CD8-positive, alpha-beta memory T cell (primary cell): ENCODE results near the gene ZNF134. TPM values are rescaled to one million over a fixed set of nuclear protein-coding genes. Genes with fewer than 3 reads are reported as not detected.

Experiments
- CTCF ChIA-PET: fragments of 350-600 bp; sonication (Branson Sonifier 250); formaldehyde crosslinking; loops from one replicate; lab custom pipeline; 2021; ENCODE audit warnings: antibody characterized with exemption; lab: Charles Lee
- POLR2A ChIA-PET: fragments of 350-600 bp; sonication (Branson Sonifier 250); formaldehyde crosslinking; loops from one replicate; lab custom pipeline; 2021; ENCODE audit warnings: antibody characterized with exemption; lab: Charles Lee
- DNase-seq, 5 donors: peaks; one replicate each; pipeline versions ENCODE4 v3.0.0 to v3.0.0-alpha.2; 2020 to 2022; ENCODE audit warnings: mixed read lengths in 1 of 5
- H3K27ac ChIP-seq: one replicate; pipeline ENCODE4 v1.7.0; 2013; ENCODE audit warnings: low read depth, mild to moderate bottlenecking, low read length, moderate library complexity
- H3K27me3 ChIP-seq: 2 replicates; pipeline ENCODE4 v1.7.0; 2013; ENCODE audit warnings: low read length, mild to moderate bottlenecking; ENCODE audit not compliant: insufficient read depth, poor library complexity, severe bottlenecking
- H3K36me3 ChIP-seq: 2 replicates; pipeline ENCODE4 v1.7.0; 2013; ENCODE audit warnings: mild to moderate bottlenecking, low read length, moderate library complexity; ENCODE audit not compliant: insufficient read depth
- H3K4me1 ChIP-seq: 2 replicates; pipeline ENCODE4 v1.7.0; 2013; ENCODE audit warnings: mild to moderate bottlenecking, low read length, moderate library complexity; ENCODE audit not compliant: insufficient read depth
- H3K4me3 ChIP-seq: 2 replicates; pipeline ENCODE4 v1.7.0; 2013; ENCODE audit warnings: mild to moderate bottlenecking, low read length
- H3K9me3 ChIP-seq: 2 replicates; pipeline ENCODE4 v1.7.0; 2013; ENCODE audit warnings: mild to moderate bottlenecking, low read length
- H3K27ac Mint-ChIP-seq, 8 donors: one replicate each; pipeline ENCODE4 v1.8.0; 2020 to 2021; ENCODE audit warnings: mixed read lengths in 8 of 8, mild to moderate bottlenecking in 6 of 8, inconsistent platforms in 3 of 8, moderate library complexity in 3 of 8
- H3K27me3 Mint-ChIP-seq, 2 donors: one replicate each; pipeline ENCODE4 v1.8.0; 2020 to 2021; ENCODE audit warnings: mixed read lengths in 2 of 2, mild to moderate bottlenecking in 1 of 2, moderate library complexity in 1 of 2
- H3K36me3 Mint-ChIP-seq, 3 donors: one replicate each; pipeline ENCODE4 v1.8.0; 2020 to 2021; ENCODE audit warnings: mixed read lengths in 3 of 3, inconsistent platforms in 1 of 3, mild to moderate bottlenecking in 1 of 3
- H3K4me1 Mint-ChIP-seq, 3 donors: one replicate each; pipeline ENCODE4 v1.8.0; 2020 to 2021; ENCODE audit warnings: mixed read lengths in 3 of 3, inconsistent platforms in 1 of 3, mild to moderate bottlenecking in 1 of 3
- H3K4me3 Mint-ChIP-seq, 7 donors: one replicate each; pipeline ENCODE4 v1.8.0; 2020 to 2021; ENCODE audit warnings: mixed read lengths in 7 of 7, mild to moderate bottlenecking in 6 of 7, moderate library complexity in 4 of 7, inconsistent platforms in 2 of 7
- H3K9me3 Mint-ChIP-seq, 5 donors: one replicate each; pipeline ENCODE4 v1.8.0; 2020 to 2022; ENCODE audit warnings: mixed read lengths in 5 of 5, mild to moderate bottlenecking in 3 of 5, moderate library complexity in 2 of 5, inconsistent platforms in 1 of 5
- polyA plus RNA-seq: library from polyadenylated mRNA; unstranded; fragments of 300-500 nt; fragmentation: Illumina TruSeq; gene quantifications from one replicate; pipeline ENCODE4 v1.2.3, GENCODE V29; 2021
- total RNA-seq, 2 experiments: library from RNA; stranded (reverse); gene quantifications; one replicate each; pipeline ENCODE4 v1.2.3, GENCODE V29; 2021

Gene ZNF134
- total and polyA plus RNA-seq, 3 experiments from 2014 or later, result 14.3 to 22.1 (median 19.1) TPM

GRCh38 chr19:57642396-57643046 is 28.5 kb downstream of the ZNF134 start:
- POLR2A ChIA-PET, result no interaction called here
- CTCF ChIA-PET, result no interaction called here
- Mint-ChIP-seq H3K9me3 (peaks cover 38 to 95% (median 82%) of the 10 kb centered on the region in 5 donors), H3K4me1 (peaks cover 0 to 2% (median 0%) of the 10 kb centered on the region in 3 donors), H3K27ac (no peak overlapping the region), H3K27me3 (no peaks in the 10 kb centered on the region), H3K36me3 (peaks cover 43 to 75% (median 62%) of the 10 kb centered on the region in 3 donors), H3K4me3 (peak overlapping the region in 1 of 7 donors; percentile 56)
- Histone ChIP-seq H3K9me3 (peaks cover 58% of the 10 kb centered on the region), H3K36me3 (peaks cover 35% of the 10 kb centered on the region), H3K27ac (no peak overlapping the region), H3K4me1 (no peaks in the 10 kb centered on the region), H3K4me3 (peak overlapping the region; percentile 18), H3K27me3 (no peaks in the 10 kb centered on the region)
- DNase-seq, result no peak

GRCh38 chr19:57643734-57644133 is 29.7 kb downstream of the ZNF134 start:
- Histone ChIP-seq H3K9me3 (peaks cover 51% of the 10 kb centered on the region), H3K27ac (no peak overlapping the region), H3K36me3 (peaks cover 33% of the 10 kb centered on the region), H3K27me3 (no peaks in the 10 kb centered on the region), H3K4me3 (no peak overlapping the region), H3K4me1 (no peaks in the 10 kb centered on the region)
- ChIA-PET POLR2A (no interaction called here), CTCF (no interaction called here)
- peaks cover 35 to 95% (median 83%) of the 10 kb centered on the region in 5 donors for H3K9me3 Mint-ChIP-seq
- H3K27ac Mint-ChIP-seq, result no peak overlapping the region
- H3K4me1 Mint-ChIP-seq, result no peaks in the 10 kb centered on the region
- DNase-seq, result no peak
- no peak overlapping the region for H3K4me3 Mint-ChIP-seq
- H3K27me3 Mint-ChIP-seq, result no peaks in the 10 kb centered on the region
- H3K36me3 Mint-ChIP-seq, result peaks cover 33 to 75% (median 51%) of the 10 kb centered on the region in 3 donors

DNA sequence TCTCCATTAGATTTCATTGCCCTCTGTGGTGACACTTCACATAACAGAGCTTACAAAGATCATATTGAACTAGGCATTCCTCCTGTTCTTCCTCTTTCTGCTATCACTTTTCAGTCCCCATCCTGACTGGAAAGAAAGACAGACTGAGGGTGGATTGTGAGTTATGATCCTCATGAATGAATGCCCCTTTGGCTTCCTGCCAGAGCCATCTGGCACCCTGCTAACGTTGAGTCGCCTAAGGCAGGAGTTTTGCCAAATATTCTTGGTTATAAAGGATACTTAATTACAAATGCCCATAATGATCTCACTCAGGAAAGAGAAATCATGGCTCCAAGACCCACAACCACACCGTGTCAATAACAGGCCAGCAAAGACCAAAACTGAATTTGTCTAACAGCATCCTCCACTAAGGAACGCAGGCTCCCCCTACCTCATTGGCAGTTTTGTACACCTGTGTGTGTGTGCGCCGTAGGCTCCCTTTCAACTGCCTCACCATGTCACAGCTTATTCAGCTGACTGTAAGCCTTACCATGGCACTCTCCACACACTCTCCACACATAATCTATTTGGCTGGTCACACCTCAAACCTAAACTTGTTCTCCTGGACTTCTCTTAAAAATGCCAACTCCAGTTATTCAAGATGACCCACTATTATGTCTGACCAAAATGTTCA is 34.4 kb downstream of the ZNF134 start:
- Histone ChIP-seq H3K27ac (no peak overlapping the region), H3K4me3 (no peak overlapping the region), H3K36me3 (no peaks in the 10 kb centered on the region), H3K27me3 (no peaks in the 10 kb centered on the region), H3K4me1 (no peaks in the 10 kb centered on the region), H3K9me3 (peaks cover 10% of the 10 kb centered on the region)
- H3K27me3 Mint-ChIP-seq, result peaks cover 15 to 16% of the 10 kb centered on the region in 2 donors
- no peak overlapping the region for H3K4me3 Mint-ChIP-seq
- peaks cover 8 to 11% (median 10%) of the 10 kb centered on the region in 3 donors for H3K4me1 Mint-ChIP-seq
- peaks cover 4 to 52% (median 4%) of the 10 kb centered on the region in 3 donors for H3K36me3 Mint-ChIP-seq
- H3K27ac Mint-ChIP-seq, result peak overlapping the region in 1 of 8 donors; percentile 38
- peaks cover 19 to 83% (median 57%) of the 10 kb centered on the region in 5 donors for H3K9me3 Mint-ChIP-seq
- ChIA-PET CTCF (no interaction called here), POLR2A (interaction anchor here (0.6 kb wide), 1 partner anchor 140 kb away, joined by 7 read pairs; no protein-coding TSS in a partner anchor)
- DNase-seq, result no peak

DNA sequence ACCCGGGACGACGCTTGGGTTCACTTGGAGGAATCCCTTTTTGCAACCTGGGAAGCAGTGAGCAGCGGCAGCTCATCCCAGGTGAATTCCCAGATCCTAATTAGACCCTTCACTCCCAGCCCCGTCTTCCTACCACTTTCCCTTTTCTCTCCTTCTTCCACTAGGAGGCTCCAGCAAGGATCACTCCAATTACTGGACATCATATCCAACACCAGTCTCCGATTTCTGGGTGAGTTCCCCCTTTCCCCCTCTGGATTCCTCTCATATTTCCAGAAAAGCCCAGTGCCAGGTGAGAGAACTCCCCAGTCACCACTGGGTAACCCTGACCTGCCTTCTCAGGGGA is 37.6 kb downstream of the ZNF134 start:
- Histone ChIP-seq H3K4me3 (no peak overlapping the region), H3K9me3 (peaks cover 9% of the 10 kb centered on the region), H3K4me1 (no peaks in the 10 kb centered on the region), H3K27ac (no peak overlapping the region), H3K36me3 (no peaks in the 10 kb centered on the region), H3K27me3 (no peaks in the 10 kb centered on the region)
- ChIA-PET POLR2A (no interaction called here), CTCF (no interaction called here)
- no peak for DNase-seq
- Mint-ChIP-seq H3K27me3 (peaks cover 25 to 46% of the 10 kb centered on the region in 2 donors), H3K4me3 (peak overlapping the region in 2 of 7 donors; percentile 58 to 63), H3K4me1 (peaks cover 8 to 11% (median 10%) of the 10 kb centered on the region in 3 donors), H3K36me3 (peaks cover 2 to 65% (median 5%) of the 10 kb centered on the region in 3 donors), H3K9me3 (peaks cover 22 to 87% (median 55%) of the 10 kb centered on the region in 5 donors), H3K27ac (peak overlapping the region in 1 of 8 donors; percentile 1)

GRCh38 chr19:57653689-57654088 is 39.6 kb downstream of the ZNF134 start:
- Mint-ChIP-seq H3K27ac (no peak overlapping the region), H3K36me3 (peaks cover 2 to 57% (median 5%) of the 10 kb centered on the region in 3 donors), H3K4me3 (no peak overlapping the region), H3K9me3 (peaks cover 15 to 72% (median 39%) of the 10 kb centered on the region in 5 donors), H3K27me3 (peaks cover 28 to 58% of the 10 kb centered on the region in 2 donors), H3K4me1 (peaks cover 8 to 11% (median 10%) of the 10 kb centered on the region in 3 donors)
- no peaks in the 10 kb centered on the region for H3K4me1 ChIP-seq
- H3K27me3 ChIP-seq, result no peaks in the 10 kb centered on the region
- no peaks in the 10 kb centered on the region for H3K9me3 ChIP-seq
- no peak for DNase-seq
- H3K27ac ChIP-seq, result no peak overlapping the region
- no peaks in the 10 kb centered on the region for H3K36me3 ChIP-seq
- H3K4me3 ChIP-seq, result no peak overlapping the region
- ChIA-PET POLR2A (no interaction called here), CTCF (no interaction called here)

- Mint-ChIP-seq H3K27ac (no peak overlapping the region), H3K4me1 (peaks cover 8 to 11% (median 10%) of the 10 kb centered on the region in 3 donors), H3K36me3 (peaks cover 2 to 49% (median 8%) of the 10 kb centered on the region in 3 donors), H3K4me3 (no peak overlapping the region), H3K9me3 (peaks cover 15 to 61% (median 34%) of the 10 kb centered on the region in 5 donors), H3K27me3 (peaks cover 30 to 69% of the 10 kb centered on the region in 2 donors)
- Histone ChIP-seq H3K9me3 (no peaks in the 10 kb centered on the region), H3K36me3 (no peaks in the 10 kb centered on the region), H3K27me3 (no peaks in the 10 kb centered on the region), H3K4me3 (no peak overlapping the region), H3K4me1 (no peaks in the 10 kb centered on the region), H3K27ac (no peak overlapping the region)
- CTCF ChIA-PET, result no interaction called here
- POLR2A ChIA-PET, result no interaction called here
- no peak for DNase-seq
Observed at GRCh38 chr19:57655443-57655842, 41.4 kb downstream of the ZNF134 start.

DNA sequence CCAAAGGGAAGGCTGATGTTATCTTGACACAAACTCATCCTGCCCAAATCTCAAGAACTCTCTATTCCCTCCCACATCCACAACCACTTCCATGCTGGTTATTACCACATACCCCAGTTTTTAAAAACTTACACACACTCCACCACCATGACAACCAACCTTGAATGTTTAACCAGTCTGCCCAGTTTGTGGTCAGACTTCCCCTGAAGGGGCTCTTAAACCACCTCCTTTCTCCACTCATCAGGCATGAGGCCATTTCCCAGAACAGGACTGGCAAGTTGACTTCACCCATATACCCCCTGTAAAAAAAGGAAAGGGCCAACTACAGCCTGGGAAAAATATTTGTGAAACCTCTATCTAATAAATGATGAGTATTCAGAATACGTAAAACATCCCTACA is 42.3 kb downstream of the ZNF134 start:
- no peaks in the 10 kb centered on the region for H3K27me3 ChIP-seq
- H3K4me1 ChIP-seq, result no peaks in the 10 kb centered on the region
- no peak overlapping the region for H3K4me3 Mint-ChIP-seq
- H3K27ac ChIP-seq, result no peak overlapping the region
- no peak overlapping the region for H3K4me3 ChIP-seq
- peaks cover 2 to 48% (median 8%) of the 10 kb centered on the region in 3 donors for H3K36me3 Mint-ChIP-seq
- peaks cover 6 to 8% (median 8%) of the 10 kb centered on the region in 3 donors for H3K4me1 Mint-ChIP-seq
- peaks cover 28 to 76% of the 10 kb centered on the region in 2 donors for H3K27me3 Mint-ChIP-seq
- DNase-seq, result no peak
- H3K27ac Mint-ChIP-seq, result no peak overlapping the region
- POLR2A ChIA-PET, result no interaction called here
- CTCF ChIA-PET, result no interaction called here
- no peaks in the 10 kb centered on the region for H3K9me3 ChIP-seq
- H3K9me3 Mint-ChIP-seq, result peaks cover 14 to 59% (median 33%) of the 10 kb centered on the region in 5 donors
- no peaks in the 10 kb centered on the region for H3K36me3 ChIP-seq
